ENCODE results near the gene RAB3C.

DNA sequence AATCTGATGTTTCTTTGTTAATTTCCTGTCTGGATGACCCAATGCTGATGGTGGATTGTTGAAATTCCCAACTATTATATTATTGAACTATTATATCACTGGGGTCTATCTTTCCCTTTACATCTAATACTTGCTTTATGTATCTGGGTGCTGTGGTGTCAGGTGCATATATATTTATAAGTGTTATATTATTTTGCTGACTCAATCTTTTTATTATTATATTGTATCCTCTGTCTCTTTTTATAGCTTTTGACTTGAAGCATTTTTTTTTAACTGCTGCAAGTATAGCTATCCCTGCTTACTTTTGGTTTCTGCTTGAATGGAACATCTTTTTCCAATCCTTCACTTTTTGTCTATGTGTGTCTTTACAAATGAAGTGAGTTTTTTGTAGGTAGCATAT lies 255.9 kb downstream of the RAB3C start:
- TF ChIP-seq, protein P1, sequence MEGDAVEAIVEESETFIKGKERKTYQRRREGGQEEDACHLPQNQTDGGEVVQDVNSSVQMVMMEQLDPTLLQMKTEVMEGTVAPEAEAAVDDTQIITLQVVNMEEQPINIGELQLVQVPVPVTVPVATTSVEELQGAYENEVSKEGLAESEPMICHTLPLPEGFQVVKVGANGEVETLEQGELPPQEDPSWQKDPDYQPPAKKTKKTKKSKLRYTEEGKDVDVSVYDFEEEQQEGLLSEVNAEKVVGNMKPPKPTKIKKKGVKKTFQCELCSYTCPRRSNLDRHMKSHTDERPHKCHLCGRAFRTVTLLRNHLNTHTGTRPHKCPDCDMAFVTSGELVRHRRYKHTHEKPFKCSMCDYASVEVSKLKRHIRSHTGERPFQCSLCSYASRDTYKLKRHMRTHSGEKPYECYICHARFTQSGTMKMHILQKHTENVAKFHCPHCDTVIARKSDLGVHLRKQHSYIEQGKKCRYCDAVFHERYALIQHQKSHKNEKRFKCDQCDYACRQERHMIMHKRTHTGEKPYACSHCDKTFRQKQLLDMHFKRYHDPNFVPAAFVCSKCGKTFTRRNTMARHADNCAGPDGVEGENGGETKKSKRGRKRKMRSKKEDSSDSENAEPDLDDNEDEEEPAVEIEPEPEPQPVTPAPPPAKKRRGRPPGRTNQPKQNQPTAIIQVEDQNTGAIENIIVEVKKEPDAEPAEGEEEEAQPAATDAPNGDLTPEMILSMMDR (IDR thresholded peaks at IDR 0.05): no peak
- TF ChIP-seq POLR2A (IDR thresholded peaks at IDR 0.05): no peak
